ENCODE measurements around the gene SPACA6.

SPACA6 gene

GRCh38 chr19:51699170-51699569 is 6.0 kb downstream of the SPACA6 start:
- no peak overlapping the region for H3K4me3 ChIP-seq (ENCODE audit: low read depth, low read length)
- DNase-seq (ENCODE audit: low read depth): no peak
- TF ChIP-seq, protein P1, sequence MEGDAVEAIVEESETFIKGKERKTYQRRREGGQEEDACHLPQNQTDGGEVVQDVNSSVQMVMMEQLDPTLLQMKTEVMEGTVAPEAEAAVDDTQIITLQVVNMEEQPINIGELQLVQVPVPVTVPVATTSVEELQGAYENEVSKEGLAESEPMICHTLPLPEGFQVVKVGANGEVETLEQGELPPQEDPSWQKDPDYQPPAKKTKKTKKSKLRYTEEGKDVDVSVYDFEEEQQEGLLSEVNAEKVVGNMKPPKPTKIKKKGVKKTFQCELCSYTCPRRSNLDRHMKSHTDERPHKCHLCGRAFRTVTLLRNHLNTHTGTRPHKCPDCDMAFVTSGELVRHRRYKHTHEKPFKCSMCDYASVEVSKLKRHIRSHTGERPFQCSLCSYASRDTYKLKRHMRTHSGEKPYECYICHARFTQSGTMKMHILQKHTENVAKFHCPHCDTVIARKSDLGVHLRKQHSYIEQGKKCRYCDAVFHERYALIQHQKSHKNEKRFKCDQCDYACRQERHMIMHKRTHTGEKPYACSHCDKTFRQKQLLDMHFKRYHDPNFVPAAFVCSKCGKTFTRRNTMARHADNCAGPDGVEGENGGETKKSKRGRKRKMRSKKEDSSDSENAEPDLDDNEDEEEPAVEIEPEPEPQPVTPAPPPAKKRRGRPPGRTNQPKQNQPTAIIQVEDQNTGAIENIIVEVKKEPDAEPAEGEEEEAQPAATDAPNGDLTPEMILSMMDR (IDR thresholded peaks at IDR 0.05; ENCODE audit: low read depth, low read length, missing control alignments): no peak

- H3K4me3 ChIP-seq (ENCODE audit: low read depth, low read length): no peak overlapping the region
- TF ChIP-seq, protein P1 (IDR thresholded peaks at IDR 0.05; ENCODE audit: low read depth, low read length, missing control alignments): no peak
- no peak for DNase-seq (ENCODE audit: low read depth)
Measured at GRCh38 chr19:51701468-51702100, 8.5 kb downstream of the SPACA6 start.

GRCh38 chr19:51702103-51702824 is 9.1 kb downstream of the SPACA6 start:
- no peak overlapping the region for H3K4me3 ChIP-seq (ENCODE audit: low read depth, low read length)
- TF ChIP-seq, protein P1 (IDR thresholded peaks at IDR 0.05; ENCODE audit: low read depth, low read length, missing control alignments): no peak
- DNase-seq (ENCODE audit: low read depth): no peak

DNA sequence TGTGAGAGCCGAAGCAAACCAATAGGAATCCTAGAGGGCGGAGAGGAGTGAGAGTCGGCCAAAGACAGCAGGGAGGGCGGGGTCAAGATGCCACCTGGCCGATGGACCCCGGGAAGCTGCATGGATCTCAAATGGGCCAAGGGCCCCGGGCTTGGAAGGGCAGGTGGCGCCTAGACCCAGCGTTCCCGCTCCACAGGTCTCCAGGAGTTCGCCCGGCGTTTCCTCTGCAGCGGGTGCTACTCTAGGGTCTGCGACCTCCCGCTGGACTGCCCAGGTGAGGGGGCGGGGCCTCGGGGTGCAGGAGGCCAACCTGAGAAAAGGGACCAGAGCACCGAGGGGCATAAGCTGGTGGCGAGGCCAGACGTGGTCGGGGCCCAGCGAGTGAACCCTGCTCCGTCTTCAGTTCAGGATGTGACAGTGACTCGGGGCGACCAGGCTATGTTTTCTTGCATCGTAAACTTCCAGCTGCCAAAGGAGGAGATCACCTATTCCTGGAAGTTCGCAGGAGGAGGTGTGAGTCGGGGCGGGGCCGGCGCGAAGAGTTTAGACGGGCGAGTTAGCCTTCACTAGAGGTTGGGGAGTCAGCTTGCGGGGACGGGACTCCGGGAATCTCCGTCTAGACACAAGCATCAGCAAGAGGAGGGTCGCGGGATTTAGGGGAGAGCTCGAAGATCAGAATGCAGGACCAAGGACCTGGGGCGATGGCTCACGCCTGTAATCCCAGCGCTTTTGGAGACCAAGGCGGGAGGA is 9.9 kb downstream of the SPACA6 start:
- H3K4me3 ChIP-seq (ENCODE audit: low read depth, low read length): no peak overlapping the region

GRCh38 chr19:51703575-51704515 is 10.7 kb downstream of the SPACA6 start:
- peak; percentile 75 for DNase-seq (ENCODE audit: low read depth)
- TF ChIP-seq, protein P1 (IDR thresholded peaks at IDR 0.05; ENCODE audit: low read depth, low read length, missing control alignments): peak; percentile 43
- peak overlapping the region; percentile 80 for H3K4me3 ChIP-seq (ENCODE audit: low read depth, low read length)

More for the DNA sequence above, 9.9 kb downstream of the SPACA6 start:
- DNase-seq (ENCODE audit: low read depth): no peak
- TF ChIP-seq, protein P1 (IDR thresholded peaks at IDR 0.05; ENCODE audit: low read depth, low read length, missing control alignments): no peak

DNA sequence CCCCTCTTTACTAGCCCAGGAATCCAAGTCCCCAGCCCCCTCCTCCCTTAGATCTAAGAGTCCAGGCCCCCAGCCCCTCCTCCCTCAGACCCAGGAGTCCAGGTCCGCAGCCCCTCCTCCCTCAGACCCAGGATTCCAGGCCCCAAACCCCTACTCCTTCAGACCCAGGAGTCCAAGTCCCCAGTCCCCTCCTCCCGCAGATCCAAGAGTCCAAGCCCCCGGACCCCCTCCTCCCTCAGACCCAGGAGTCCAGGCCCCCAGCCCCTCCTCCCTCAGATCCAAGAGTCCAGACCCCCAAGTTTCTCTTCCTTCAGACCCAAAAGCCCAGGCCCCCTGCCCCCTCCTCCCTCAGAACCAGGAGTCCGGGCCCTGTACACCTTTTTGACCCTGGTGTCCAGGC is 11.5 kb downstream of the SPACA6 start:
- H3K4me3 ChIP-seq (ENCODE audit: low read depth, low read length): peak overlapping the region; percentile 80

More for the DNA sequence above, 11.5 kb downstream of the SPACA6 start:
- DNase-seq (ENCODE audit: low read depth): no peak
- TF ChIP-seq, protein P1 (IDR thresholded peaks at IDR 0.05; ENCODE audit: low read depth, low read length, missing control alignments): no peak
